Gastrocnemius medialis (tissue), 4 donors: ENCODE results near the gene DCAF12.

Experiments
- POLR2A ChIP-seq, 2 donors: fragments of 450-650 bp; IDR thresholded peaks; one replicate each; pipeline ENCODE4 v1.6.1; 2017; ENCODE audit warnings: antibody characterized with exemption in 2 of 2, mild to moderate bottlenecking in 2 of 2, moderate library complexity in 2 of 2
- TF ChIP-seq, protein P1 (sequence below), 5 experiments: fragments of 450-650 bp in 3 of 5; fragments of 200-600 bp in 2 of 5; sonication (generic) in 2 of 5; IDR thresholded peaks in 4 of 5; conservative IDR thresholded peaks in 1 of 5; 1 replicate in 4 of 5; 2 replicates in 1 of 5; pipeline ENCODE4 v1.5.1; 2016 to 2019; ENCODE audit warnings: antibody characterized with exemption in 5 of 5, mild to moderate bottlenecking in 3 of 5, moderate library complexity in 3 of 5

DNA sequence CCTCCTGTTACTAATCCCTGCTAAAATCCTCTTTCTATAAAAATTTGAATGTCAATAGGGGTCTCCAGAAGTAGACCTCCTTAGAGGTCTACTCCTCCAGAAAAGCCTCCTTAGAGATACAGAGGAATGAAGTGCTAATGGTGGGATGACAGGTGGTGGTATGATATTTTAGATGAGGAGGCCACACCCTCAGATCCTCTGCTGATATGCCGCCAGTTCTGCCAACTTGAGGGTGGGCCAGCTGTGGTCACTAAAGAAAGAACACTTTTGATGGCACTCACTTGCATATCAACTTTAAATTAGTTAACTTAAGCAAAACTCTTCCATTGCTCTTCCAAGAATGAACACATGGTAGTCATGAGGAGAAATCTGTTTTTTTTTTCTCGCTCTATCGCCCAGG is 61.0 kb downstream of the DCAF12 start:
- TF ChIP-seq, protein P1, sequence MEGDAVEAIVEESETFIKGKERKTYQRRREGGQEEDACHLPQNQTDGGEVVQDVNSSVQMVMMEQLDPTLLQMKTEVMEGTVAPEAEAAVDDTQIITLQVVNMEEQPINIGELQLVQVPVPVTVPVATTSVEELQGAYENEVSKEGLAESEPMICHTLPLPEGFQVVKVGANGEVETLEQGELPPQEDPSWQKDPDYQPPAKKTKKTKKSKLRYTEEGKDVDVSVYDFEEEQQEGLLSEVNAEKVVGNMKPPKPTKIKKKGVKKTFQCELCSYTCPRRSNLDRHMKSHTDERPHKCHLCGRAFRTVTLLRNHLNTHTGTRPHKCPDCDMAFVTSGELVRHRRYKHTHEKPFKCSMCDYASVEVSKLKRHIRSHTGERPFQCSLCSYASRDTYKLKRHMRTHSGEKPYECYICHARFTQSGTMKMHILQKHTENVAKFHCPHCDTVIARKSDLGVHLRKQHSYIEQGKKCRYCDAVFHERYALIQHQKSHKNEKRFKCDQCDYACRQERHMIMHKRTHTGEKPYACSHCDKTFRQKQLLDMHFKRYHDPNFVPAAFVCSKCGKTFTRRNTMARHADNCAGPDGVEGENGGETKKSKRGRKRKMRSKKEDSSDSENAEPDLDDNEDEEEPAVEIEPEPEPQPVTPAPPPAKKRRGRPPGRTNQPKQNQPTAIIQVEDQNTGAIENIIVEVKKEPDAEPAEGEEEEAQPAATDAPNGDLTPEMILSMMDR (IDR thresholded peaks at IDR 0.05 in 4 of 5, conservative IDR thresholded peaks at IDR 0.05 in 1 of 5) = no peak
- no peak for TF ChIP-seq POLR2A (IDR thresholded peaks at IDR 0.05)
